Measurements from ENCODE around the gene C2CD4B.

DNA sequence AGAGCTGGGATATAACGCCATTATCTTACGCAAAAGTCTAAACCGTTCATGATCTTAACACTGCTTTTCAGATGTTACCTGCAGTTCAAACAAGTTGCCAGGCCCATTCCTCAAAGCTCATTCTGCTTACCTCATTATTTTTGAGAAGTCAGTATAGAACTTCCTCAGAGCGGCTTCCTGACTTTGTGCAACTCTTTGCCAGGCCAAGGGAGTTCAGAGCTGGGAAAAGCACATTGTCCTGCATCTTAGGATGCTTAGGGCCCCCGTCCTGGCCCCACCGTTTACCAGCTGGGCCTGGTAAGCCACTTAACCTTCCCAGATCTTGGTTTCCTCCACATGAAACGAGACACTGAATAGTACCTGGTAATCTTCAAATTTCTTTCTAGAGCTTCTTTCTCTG is 6.8 kb upstream of the C2CD4B start:
- TF ChIP-seq, protein P1, sequence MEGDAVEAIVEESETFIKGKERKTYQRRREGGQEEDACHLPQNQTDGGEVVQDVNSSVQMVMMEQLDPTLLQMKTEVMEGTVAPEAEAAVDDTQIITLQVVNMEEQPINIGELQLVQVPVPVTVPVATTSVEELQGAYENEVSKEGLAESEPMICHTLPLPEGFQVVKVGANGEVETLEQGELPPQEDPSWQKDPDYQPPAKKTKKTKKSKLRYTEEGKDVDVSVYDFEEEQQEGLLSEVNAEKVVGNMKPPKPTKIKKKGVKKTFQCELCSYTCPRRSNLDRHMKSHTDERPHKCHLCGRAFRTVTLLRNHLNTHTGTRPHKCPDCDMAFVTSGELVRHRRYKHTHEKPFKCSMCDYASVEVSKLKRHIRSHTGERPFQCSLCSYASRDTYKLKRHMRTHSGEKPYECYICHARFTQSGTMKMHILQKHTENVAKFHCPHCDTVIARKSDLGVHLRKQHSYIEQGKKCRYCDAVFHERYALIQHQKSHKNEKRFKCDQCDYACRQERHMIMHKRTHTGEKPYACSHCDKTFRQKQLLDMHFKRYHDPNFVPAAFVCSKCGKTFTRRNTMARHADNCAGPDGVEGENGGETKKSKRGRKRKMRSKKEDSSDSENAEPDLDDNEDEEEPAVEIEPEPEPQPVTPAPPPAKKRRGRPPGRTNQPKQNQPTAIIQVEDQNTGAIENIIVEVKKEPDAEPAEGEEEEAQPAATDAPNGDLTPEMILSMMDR (IDR thresholded peaks at IDR 0.05; ENCODE audit: low read depth, low read length), result no peak
- no peak for TF ChIP-seq POLR2A (IDR thresholded peaks at IDR 0.05; ENCODE audit: extremely low read depth, insufficient read length)
- TF ChIP-seq, protein P2, sequence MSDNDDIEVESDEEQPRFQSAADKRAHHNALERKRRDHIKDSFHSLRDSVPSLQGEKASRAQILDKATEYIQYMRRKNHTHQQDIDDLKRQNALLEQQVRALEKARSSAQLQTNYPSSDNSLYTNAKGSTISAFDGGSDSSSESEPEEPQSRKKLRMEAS (IDR thresholded peaks at IDR 0.05; ENCODE audit: low read depth, low read length), result no peak
- no peak for TF ChIP-seq MYC (IDR thresholded peaks at IDR 0.05; ENCODE audit: low read depth, low read length)

Measured in NB4 (cell line).